ENCODE results near the gene TRPM6. TPM values are rescaled to one million over a fixed set of nuclear protein-coding genes. Genes with fewer than 3 reads are reported as not detected.
"Not testable (repeated sequence)": the region's sequence is repeated elsewhere in the genome, so short reads cannot be mapped to it uniquely, and the experiment has no call there.

Gene TRPM6
- total RNA-seq, 2 donors from 2014 or later, result 0.41 to 1.3 TPM

DNA sequence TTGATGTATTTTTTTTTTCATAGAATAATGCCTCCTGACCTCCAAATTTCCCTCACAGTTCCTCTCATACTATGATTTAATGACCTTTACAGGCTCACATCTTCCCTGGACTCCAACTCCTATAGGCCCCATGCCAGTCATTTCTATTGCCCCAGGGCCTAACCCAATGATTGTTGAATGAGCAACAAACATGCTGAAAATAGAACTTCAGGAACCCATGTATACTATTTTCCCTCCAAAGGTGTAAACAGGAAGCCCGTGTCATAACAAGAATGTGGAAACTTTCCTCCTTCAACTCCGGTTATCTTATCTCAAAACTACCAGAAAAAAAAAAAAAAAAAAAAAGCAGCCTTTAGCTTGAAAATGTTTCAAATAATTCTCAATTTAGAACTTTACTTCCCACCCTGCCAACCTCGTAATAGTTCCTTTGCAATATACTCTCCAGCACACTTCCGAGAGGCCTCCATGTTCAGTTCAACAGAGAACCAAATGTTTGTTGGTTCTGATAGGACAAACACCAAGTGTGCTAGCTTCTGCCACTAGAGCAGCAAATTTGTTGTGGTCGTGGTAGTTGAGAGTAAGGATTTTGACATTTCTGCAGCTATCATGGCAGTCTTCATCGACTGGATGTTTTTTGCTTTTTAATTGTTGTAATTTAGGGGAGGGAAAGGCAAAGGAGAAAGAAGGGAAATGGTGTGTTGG is 25.8 kb downstream of the TRPM6 start:
- no peaks in the 10 kb centered on the region for H3K4me1 ChIP-seq (ENCODE audit: control insufficient read depth in 1 of 2, low read depth in 2 of 2)
- no peaks in the 10 kb centered on the region for H3K36me3 ChIP-seq
- TF ChIP-seq, protein P1, sequence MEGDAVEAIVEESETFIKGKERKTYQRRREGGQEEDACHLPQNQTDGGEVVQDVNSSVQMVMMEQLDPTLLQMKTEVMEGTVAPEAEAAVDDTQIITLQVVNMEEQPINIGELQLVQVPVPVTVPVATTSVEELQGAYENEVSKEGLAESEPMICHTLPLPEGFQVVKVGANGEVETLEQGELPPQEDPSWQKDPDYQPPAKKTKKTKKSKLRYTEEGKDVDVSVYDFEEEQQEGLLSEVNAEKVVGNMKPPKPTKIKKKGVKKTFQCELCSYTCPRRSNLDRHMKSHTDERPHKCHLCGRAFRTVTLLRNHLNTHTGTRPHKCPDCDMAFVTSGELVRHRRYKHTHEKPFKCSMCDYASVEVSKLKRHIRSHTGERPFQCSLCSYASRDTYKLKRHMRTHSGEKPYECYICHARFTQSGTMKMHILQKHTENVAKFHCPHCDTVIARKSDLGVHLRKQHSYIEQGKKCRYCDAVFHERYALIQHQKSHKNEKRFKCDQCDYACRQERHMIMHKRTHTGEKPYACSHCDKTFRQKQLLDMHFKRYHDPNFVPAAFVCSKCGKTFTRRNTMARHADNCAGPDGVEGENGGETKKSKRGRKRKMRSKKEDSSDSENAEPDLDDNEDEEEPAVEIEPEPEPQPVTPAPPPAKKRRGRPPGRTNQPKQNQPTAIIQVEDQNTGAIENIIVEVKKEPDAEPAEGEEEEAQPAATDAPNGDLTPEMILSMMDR (IDR thresholded peaks at IDR 0.05), result no peak
- ATAC-seq (ENCODE audit: insufficient number of reproducible peaks, low FRiP score, low read depth), result no peak
- no peaks in the 10 kb centered on the region for H3K27me3 ChIP-seq (replicated peaks; ENCODE audit: insufficient read depth)
- H3K27ac ChIP-seq, result no peak overlapping the region
- H3K9me3 ChIP-seq, result no peaks in the 10 kb centered on the region
- DNase-seq (ENCODE audit: low spot score), result no peak
- no peak overlapping the region for H3K4me3 ChIP-seq

DNA sequence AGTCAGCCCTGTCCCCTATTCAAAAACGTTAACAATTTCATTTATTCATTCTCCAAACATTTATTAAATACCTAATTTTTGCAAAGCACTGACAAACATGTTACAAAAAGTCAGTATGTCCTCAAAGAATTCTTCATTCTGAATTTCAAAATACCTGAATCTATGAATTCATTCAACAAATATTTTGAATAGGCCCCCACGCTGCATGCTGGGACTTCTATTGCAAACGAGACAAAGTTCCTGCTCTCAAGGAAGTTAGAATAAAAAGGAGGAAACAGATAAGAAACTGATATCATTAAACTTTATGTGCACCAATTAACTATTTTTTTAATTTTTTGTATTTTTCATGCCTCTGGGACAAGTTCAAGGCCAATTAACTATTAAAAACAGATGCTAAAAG is 26.6 kb downstream of the TRPM6 start:
- H3K36me3 ChIP-seq, result no peaks in the 10 kb centered on the region
- TF ChIP-seq, protein P1 (IDR thresholded peaks at IDR 0.05), result no peak
- H3K27ac ChIP-seq, result no peak overlapping the region
- H3K4me1 ChIP-seq (ENCODE audit: control insufficient read depth in 1 of 2, low read depth in 2 of 2), result no peaks in the 10 kb centered on the region
- H3K27me3 ChIP-seq (replicated peaks; ENCODE audit: insufficient read depth), result no peaks in the 10 kb centered on the region
- no peaks in the 10 kb centered on the region for H3K9me3 ChIP-seq
- no peak overlapping the region for H3K4me3 ChIP-seq
- ATAC-seq (ENCODE audit: insufficient number of reproducible peaks, low FRiP score, low read depth) (no peak), DNase-seq (ENCODE audit: low spot score) (no peak)

DNA sequence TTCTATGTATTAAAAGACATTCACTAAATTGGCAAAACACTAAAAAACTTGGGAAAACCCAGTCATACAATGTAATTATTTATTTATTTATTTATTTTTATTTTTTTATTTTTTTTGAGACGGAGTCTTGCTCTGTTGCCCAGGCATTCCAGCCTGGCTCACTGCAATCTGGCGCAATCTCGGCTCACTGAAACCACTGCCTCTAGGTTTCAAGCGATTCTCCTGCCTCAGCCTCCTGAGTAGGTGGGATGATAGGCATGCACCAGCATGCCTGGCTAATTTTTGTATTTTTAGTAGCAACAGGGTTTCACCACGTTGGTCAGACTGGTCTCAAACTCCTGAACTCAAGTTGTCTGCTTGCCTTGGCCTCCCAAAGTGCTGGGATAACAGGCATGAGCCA is 27.5 kb downstream of the TRPM6 start:
- not testable (repeated sequence) for ATAC-seq (ENCODE audit: insufficient number of reproducible peaks, low FRiP score, low read depth); H3K4me1 ChIP-seq (ENCODE audit: control insufficient read depth in 1 of 2, low read depth in 2 of 2); H3K36me3 ChIP-seq; H3K27ac ChIP-seq; H3K27me3 ChIP-seq (replicated peaks; ENCODE audit: insufficient read depth); DNase-seq (ENCODE audit: low spot score); H3K9me3 ChIP-seq; H3K4me3 ChIP-seq

DNA sequence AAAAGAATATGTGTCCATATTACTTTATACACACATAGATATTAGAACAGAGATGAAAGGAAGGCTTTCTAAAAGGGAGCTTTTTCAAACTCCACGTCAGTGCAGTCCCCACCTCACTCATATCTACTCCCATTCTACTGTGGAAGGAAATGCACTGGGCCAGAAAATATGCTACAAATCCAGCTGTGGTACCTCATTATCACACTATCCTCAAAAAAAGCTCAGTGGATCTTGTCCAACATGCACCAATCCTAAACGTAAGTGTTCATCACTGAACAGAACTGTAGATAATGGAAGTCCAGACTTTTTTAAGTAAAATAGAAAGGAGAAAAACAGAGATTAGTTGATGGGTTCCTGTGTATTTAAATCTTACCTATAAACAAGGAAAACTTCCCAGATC is 27.9 kb downstream of the TRPM6 start:
- TF ChIP-seq, protein P1 (IDR thresholded peaks at IDR 0.05), result no peak
- Histone ChIP-seq H3K27ac (no peak overlapping the region), H3K4me3 (no peak overlapping the region), H3K4me1 (ENCODE audit: control insufficient read depth in 1 of 2, low read depth in 2 of 2) (no peaks in the 10 kb centered on the region), H3K27me3 (replicated peaks; ENCODE audit: insufficient read depth) (no peaks in the 10 kb centered on the region), H3K9me3 (no peaks in the 10 kb centered on the region), H3K36me3 (no peaks in the 10 kb centered on the region)
- ATAC-seq (ENCODE audit: insufficient number of reproducible peaks, low FRiP score, low read depth) (no peak), DNase-seq (ENCODE audit: low spot score) (no peak)

DNA sequence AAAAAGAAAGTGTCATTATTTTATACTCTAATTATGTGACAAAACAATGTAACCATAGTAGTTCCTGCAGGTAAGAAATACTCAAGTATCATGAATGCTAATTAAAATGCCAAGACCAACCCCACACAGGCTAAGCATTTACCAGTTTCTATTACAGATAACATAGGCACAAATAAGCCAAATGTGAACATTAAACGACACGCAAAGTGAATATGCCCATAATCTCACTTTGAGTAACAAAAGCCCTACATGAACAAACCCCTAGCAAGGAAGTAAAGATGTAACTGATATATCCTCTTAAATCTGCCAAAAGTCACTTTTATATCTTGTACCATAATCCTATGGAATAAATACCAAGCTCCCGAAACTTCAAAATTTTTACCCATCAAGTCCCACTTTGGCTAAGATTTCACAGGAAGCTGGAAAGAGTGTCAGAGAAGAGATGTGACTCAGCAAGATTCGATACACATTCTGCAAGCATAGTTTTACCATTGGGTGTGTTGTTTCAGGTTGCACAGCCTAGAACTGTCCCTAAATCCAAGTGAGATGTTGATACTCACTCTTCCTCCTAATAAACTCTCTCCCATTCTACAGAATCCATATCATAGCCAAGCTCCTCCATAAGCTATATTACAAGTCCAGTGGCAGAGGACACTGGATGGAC is 28.8 kb downstream of the TRPM6 start:
- H3K4me1 ChIP-seq (ENCODE audit: control insufficient read depth in 1 of 2, low read depth in 2 of 2), result no peaks in the 10 kb centered on the region
- TF ChIP-seq, protein P1 (IDR thresholded peaks at IDR 0.05), result no peak

More for the DNA sequence above, 28.8 kb downstream of the TRPM6 start:
- Histone ChIP-seq H3K27me3 (replicated peaks; ENCODE audit: insufficient read depth) (no peaks in the 10 kb centered on the region), H3K27ac (no peak overlapping the region), H3K9me3 (no peaks in the 10 kb centered on the region), H3K4me3 (no peak overlapping the region), H3K36me3 (no peaks in the 10 kb centered on the region)
- DNase-seq (ENCODE audit: low spot score), result no peak
- no peak for ATAC-seq (ENCODE audit: insufficient number of reproducible peaks, low FRiP score, low read depth)

Measured in thoracic aorta (tissue), 2 donors.